NB4 (cell line): ENCODE data around the gene EPB41L4A.

Experiments used
- DNase-seq: peaks from one replicate; pipeline ENCODE4 v3.0.0; 2010; ENCODE audit warnings: low read depth
- H3K4me3 ChIP-seq: one replicate; pipeline ENCODE4 v1.5.1; 2011; ENCODE audit warnings: mild to moderate bottlenecking, low read depth, low read length, moderate library complexity
- CTCF ChIP-seq: IDR thresholded peaks from one replicate; pipeline ENCODE4 v1.5.1; 2012; ENCODE audit warnings: low read depth, low read length
- MAX ChIP-seq: IDR thresholded peaks from 2 replicates; pipeline ENCODE4 v1.6.1; 2011; ENCODE audit warnings: low read depth, low read length
- MYC ChIP-seq: IDR thresholded peaks from 2 replicates; pipeline ENCODE4 v1.6.1; 2011; ENCODE audit warnings: low read depth, low read length
- POLR2A ChIP-seq: IDR thresholded peaks from 2 replicates; pipeline ENCODE4 v1.6.1; 2011; ENCODE audit warnings: mild to moderate bottlenecking; ENCODE audit not compliant: insufficient read length; ENCODE audit errors: extremely low read depth

Gene EPB41L4A

GRCh38 chr5:112415552-112415951, 3.5 kb downstream of the EPB41L4A start:
- H3K4me3 ChIP-seq = no peak overlapping the region
- TF ChIP-seq MAX = no peak
- TF ChIP-seq POLR2A = no peak
- TF ChIP-seq CTCF = no peak
- TF ChIP-seq MYC = no peak
- no peak for DNase-seq

GRCh38 chr5:112413611-112414010, 5.5 kb downstream of the EPB41L4A start:
- TF ChIP-seq POLR2A (no peak), MAX (no peak), CTCF (no peak), MYC (no peak)
- H3K4me3 ChIP-seq = no peak overlapping the region
- DNase-seq = no peak

- no peak overlapping the region for H3K4me3 ChIP-seq
- TF ChIP-seq CTCF (no peak), MYC (no peak), POLR2A (no peak), MAX (no peak)
- no peak for DNase-seq
These were observed 6.7 kb downstream of the EPB41L4A start for GRCh38 chr5:112412346-112412745.

GRCh38 chr5:112411903-112412302, 7.2 kb downstream of the EPB41L4A start:
- no peak for TF ChIP-seq POLR2A
- TF ChIP-seq CTCF = no peak
- no peak for TF ChIP-seq MAX
- no peak for TF ChIP-seq MYC
- DNase-seq = no peak
- no peak overlapping the region for H3K4me3 ChIP-seq

- DNase-seq = no peak
- no peak overlapping the region for H3K4me3 ChIP-seq
- TF ChIP-seq MAX = no peak
- TF ChIP-seq MYC = no peak
- no peak for TF ChIP-seq POLR2A
- no peak for TF ChIP-seq CTCF
These were observed 11.4 kb downstream of the EPB41L4A start for GRCh38 chr5:112407666-112408065.

- DNase-seq = no peak
- no peak overlapping the region for H3K4me3 ChIP-seq
- no peak for TF ChIP-seq POLR2A
- no peak for TF ChIP-seq MAX
- TF ChIP-seq CTCF = no peak
- TF ChIP-seq MYC = no peak
These were observed 11.8 kb downstream of the EPB41L4A start for GRCh38 chr5:112407240-112407639.
